Testis (tissue), 2 donors: ENCODE data around the gene TPMT.

Source experiments
- CTCF ChIP-seq, 3 experiments: fragments of 450-650 bp in 2 of 3; fragments of 200-600 bp in 1 of 3; sonication (generic) in 1 of 3; IDR thresholded peaks; one replicate each; pipeline ENCODE4 v1.5.1; 2016 to 2019; ENCODE audit warnings: antibody characterized with exemption in 3 of 3, mild to moderate bottlenecking in 2 of 3, moderate library complexity in 1 of 3
- POLR2A ChIP-seq: fragments of 450-650 bp; IDR thresholded peaks from one replicate; pipeline ENCODE4 v1.6.1; 2017; ENCODE audit warnings: antibody characterized with exemption, mild to moderate bottlenecking, moderate library complexity

GRCh38 chr6:18141805-18142590 is 12.9 kb downstream of the TPMT start:
- TF ChIP-seq POLR2A (no peak), CTCF (IDR thresholded peaks at IDR 0.05) (no peak)
